Measurements from ENCODE around the gene SMURF2.

The SMURF2 gene

GRCh38 chr17:64599187-64599676 lies 62.9 kb downstream of the SMURF2 start:
- 3% methylated on average over 8 of the region's 10 CpGs for WGBS (ENCODE audit: insufficient coverage)
- Histone ChIP-seq H3K4me1 (ENCODE audit: control extremely low read depth in 1 of 4, control insufficient read depth in 4 of 4, insufficient read depth in 4 of 4, low read length in 3 of 4) (peaks cover 0 to 22% (median 16%) of the 10 kb centered on the region in 4 experiments), H3K4me3 (ENCODE audit: control insufficient read depth in 1 of 7, extremely low read depth in 1 of 7, insufficient read depth in 4 of 7, low read depth in 2 of 7, low read length in 6 of 7) (peak overlapping the region in 3 of 7 experiments; percentile 5 to 53 (median 44)), H3K9me3 (ENCODE audit: control extremely low read depth in 1 of 5, control insufficient read depth in 4 of 5, insufficient read depth in 2 of 5, low read depth in 1 of 5, low read length in 4 of 5) (no peaks in the 10 kb centered on the region), H3K27ac (ENCODE audit: insufficient read depth in 1 of 2, low read depth in 1 of 2, low read length in 2 of 2, poor library complexity in 1 of 2, severe bottlenecking in 2 of 2) (peak overlapping the region in 1 of 2 experiments; percentile 55), H3K36me3 (ENCODE audit: control insufficient read depth in 4 of 4, insufficient read depth in 4 of 4, low read length in 3 of 4) (peaks cover 0 to 7% (median 2%) of the 10 kb centered on the region in 4 experiments), H3K27me3 (replicated peaks in 2 of 5; ENCODE audit: control insufficient read depth in 4 of 5, insufficient read depth in 5 of 5, low read length in 4 of 5) (no peaks in the 10 kb centered on the region)
- DNase-seq, result peak; percentile 49 to 85 (median 70)
- POLR2A ChIA-PET, result no interaction called here
- CTCF ChIA-PET, result interaction anchor here (0.6 to 1.6 kb wide), 6 partner anchors 13 to 52 kb away, joined by 3 to 6 read pairs (median 4); no protein-coding TSS in a partner anchor

DNA sequence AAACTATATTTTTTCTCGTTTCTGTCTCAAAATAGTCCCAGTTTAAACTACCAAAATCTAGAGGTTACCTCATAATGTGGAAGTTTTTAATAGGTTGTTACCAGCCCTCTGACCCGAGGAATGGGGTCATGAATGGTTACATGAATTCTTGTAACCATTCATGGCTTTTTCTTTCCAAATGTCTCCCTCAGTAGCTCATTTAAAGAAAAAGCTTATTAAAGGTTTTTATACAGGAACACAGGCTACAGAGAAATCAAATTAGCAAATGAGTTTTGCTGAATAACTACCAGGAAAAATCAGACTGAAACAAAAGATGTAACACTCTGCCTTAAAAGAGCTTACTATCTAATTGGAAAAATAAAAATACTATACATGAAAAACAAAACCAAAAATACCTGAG lies 63.4 kb downstream of the SMURF2 start:
- DNase-seq, result no peak
- H3K4me1 ChIP-seq (ENCODE audit: control extremely low read depth in 1 of 4, control insufficient read depth in 4 of 4, insufficient read depth in 4 of 4, low read length in 3 of 4), result peaks cover 0 to 19% (median 14%) of the 10 kb centered on the region in 4 experiments
- CTCF ChIA-PET, result interaction anchor here (0.9 to 1.5 kb wide), 5 partner anchors 10 to 51 kb away, joined by 3 to 5 read pairs (median 3); no protein-coding TSS in a partner anchor
- no peaks in the 10 kb centered on the region for H3K9me3 ChIP-seq (ENCODE audit: control extremely low read depth in 1 of 5, control insufficient read depth in 4 of 5, insufficient read depth in 2 of 5, low read depth in 1 of 5, low read length in 4 of 5)
- WGBS (ENCODE audit: insufficient coverage), result no CpG with 5 or more reads among the region's 2 CpGs
- H3K27me3 ChIP-seq (replicated peaks in 2 of 5; ENCODE audit: control insufficient read depth in 4 of 5, insufficient read depth in 5 of 5, low read length in 4 of 5), result no peaks in the 10 kb centered on the region
- H3K27ac ChIP-seq (ENCODE audit: insufficient read depth in 1 of 2, low read depth in 1 of 2, low read length in 2 of 2, poor library complexity in 1 of 2, severe bottlenecking in 2 of 2), result peak overlapping the region in 1 of 2 experiments; percentile 55
- no peak overlapping the region for H3K4me3 ChIP-seq (ENCODE audit: control insufficient read depth in 1 of 7, extremely low read depth in 1 of 7, insufficient read depth in 4 of 7, low read depth in 2 of 7, low read length in 6 of 7)
- POLR2A ChIA-PET, result no interaction called here
- peaks cover 0 to 7% (median 2%) of the 10 kb centered on the region in 4 experiments for H3K36me3 ChIP-seq (ENCODE audit: control insufficient read depth in 4 of 4, insufficient read depth in 4 of 4, low read length in 3 of 4)

DNA sequence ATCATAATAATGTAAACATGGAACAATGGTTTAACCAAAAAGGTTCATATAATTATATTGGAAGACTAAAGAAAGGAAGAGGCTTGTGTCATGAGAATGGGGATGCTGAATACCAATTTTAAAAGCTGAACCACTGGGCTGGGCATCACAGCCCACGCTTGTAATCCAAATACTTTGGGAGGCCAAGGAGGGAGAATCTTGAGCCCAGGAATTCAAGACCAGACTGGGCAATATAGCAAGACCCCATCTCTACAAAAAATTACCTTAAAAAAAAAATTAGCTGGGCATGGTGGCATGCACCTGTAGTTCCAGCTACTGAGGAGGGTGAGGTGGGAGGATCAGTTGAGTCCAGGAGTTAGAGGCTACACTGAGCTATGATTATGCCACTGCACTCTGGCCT lies 65.1 kb downstream of the SMURF2 start:
- Histone ChIP-seq H3K9me3 (ENCODE audit: control extremely low read depth in 1 of 5, control insufficient read depth in 4 of 5, insufficient read depth in 2 of 5, low read depth in 1 of 5, low read length in 4 of 5) (no peaks in the 10 kb centered on the region), H3K36me3 (ENCODE audit: control insufficient read depth in 4 of 4, insufficient read depth in 4 of 4, low read length in 3 of 4) (peaks cover 0 to 16% (median 7%) of the 10 kb centered on the region in 4 experiments), H3K27me3 (replicated peaks in 2 of 5; ENCODE audit: control insufficient read depth in 4 of 5, insufficient read depth in 5 of 5, low read length in 4 of 5) (no peaks in the 10 kb centered on the region), H3K4me1 (ENCODE audit: control extremely low read depth in 1 of 4, control insufficient read depth in 4 of 4, insufficient read depth in 4 of 4, low read length in 3 of 4) (peaks cover 0 to 19% (median 13%) of the 10 kb centered on the region in 4 experiments), H3K27ac (ENCODE audit: insufficient read depth in 1 of 2, low read depth in 1 of 2, low read length in 2 of 2, poor library complexity in 1 of 2, severe bottlenecking in 2 of 2) (no peak overlapping the region), H3K4me3 (ENCODE audit: control insufficient read depth in 1 of 7, extremely low read depth in 1 of 7, insufficient read depth in 4 of 7, low read depth in 2 of 7, low read length in 6 of 7) (no peak overlapping the region)
- WGBS (ENCODE audit: insufficient coverage), result no CpG with 5 or more reads among the region's 1 CpG
- DNase-seq, result no peak
- ChIA-PET CTCF (interaction anchor here (1.2 kb wide), 1 partner anchor 13 kb away, joined by 3 read pairs; no protein-coding TSS in a partner anchor), POLR2A (no interaction called here)

- peaks cover 0 to 22% (median 10%) of the 10 kb centered on the region in 4 experiments for H3K36me3 ChIP-seq (ENCODE audit: control insufficient read depth in 4 of 4, insufficient read depth in 4 of 4, low read length in 3 of 4)
- POLR2A ChIA-PET, result no interaction called here
- no peak for DNase-seq
- WGBS (ENCODE audit: insufficient coverage), result no CpG with 5 or more reads among the region's 2 CpGs
- CTCF ChIA-PET, result no interaction called here
- peaks cover 0 to 19% (median 13%) of the 10 kb centered on the region in 4 experiments for H3K4me1 ChIP-seq (ENCODE audit: control extremely low read depth in 1 of 4, control insufficient read depth in 4 of 4, insufficient read depth in 4 of 4, low read length in 3 of 4)
- H3K27me3 ChIP-seq (replicated peaks in 2 of 5; ENCODE audit: control insufficient read depth in 4 of 5, insufficient read depth in 5 of 5, low read length in 4 of 5), result no peaks in the 10 kb centered on the region
- H3K4me3 ChIP-seq (ENCODE audit: control insufficient read depth in 1 of 7, extremely low read depth in 1 of 7, insufficient read depth in 4 of 7, low read depth in 2 of 7, low read length in 6 of 7), result no peak overlapping the region
- H3K9me3 ChIP-seq (ENCODE audit: control extremely low read depth in 1 of 5, control insufficient read depth in 4 of 5, insufficient read depth in 2 of 5, low read depth in 1 of 5, low read length in 4 of 5), result no peaks in the 10 kb centered on the region
- no peak overlapping the region for H3K27ac ChIP-seq (ENCODE audit: insufficient read depth in 1 of 2, low read depth in 1 of 2, low read length in 2 of 2, poor library complexity in 1 of 2, severe bottlenecking in 2 of 2)
These were observed 65.7 kb downstream of the SMURF2 start for GRCh38 chr17:64596439-64596838.

DNA sequence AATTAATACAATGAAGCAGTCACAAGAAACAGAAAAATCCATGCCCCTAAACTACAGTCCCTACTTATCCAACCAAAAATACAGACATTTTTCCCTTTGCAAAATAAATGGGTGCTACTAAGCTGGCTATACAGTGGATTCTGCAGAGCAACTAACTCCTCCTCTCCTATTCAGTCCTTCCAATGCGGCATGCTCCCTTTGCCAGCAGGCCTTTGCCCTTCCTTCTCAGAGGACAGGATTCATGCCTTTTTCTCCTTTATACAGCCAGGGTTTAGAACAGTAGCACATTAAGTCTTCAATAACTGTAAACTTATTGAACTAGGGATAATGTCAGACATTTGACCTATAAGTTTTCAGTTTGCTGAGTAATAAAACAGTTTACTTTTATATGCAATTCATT lies 70.2 kb downstream of the SMURF2 start:
- H3K4me1 ChIP-seq (ENCODE audit: control extremely low read depth in 1 of 4, control insufficient read depth in 4 of 4, insufficient read depth in 4 of 4, low read length in 3 of 4), result peaks cover 0 to 5% (median 0%) of the 10 kb centered on the region in 4 experiments
- no peak overlapping the region for H3K4me3 ChIP-seq (ENCODE audit: control insufficient read depth in 1 of 7, extremely low read depth in 1 of 7, insufficient read depth in 4 of 7, low read depth in 2 of 7, low read length in 6 of 7)
- no peaks in the 10 kb centered on the region for H3K9me3 ChIP-seq (ENCODE audit: control extremely low read depth in 1 of 5, control insufficient read depth in 4 of 5, insufficient read depth in 2 of 5, low read depth in 1 of 5, low read length in 4 of 5)
- ChIA-PET CTCF (interaction anchor here (1.3 to 1.8 kb wide), 3 partner anchors 13 to 56 kb away, joined by 3 to 5 read pairs (median 4); no protein-coding TSS in a partner anchor), POLR2A (no interaction called here)
- 100% methylated on average over 1 of the region's 1 CpG for WGBS (ENCODE audit: insufficient coverage)
- no peak overlapping the region for H3K27ac ChIP-seq (ENCODE audit: insufficient read depth in 1 of 2, low read depth in 1 of 2, low read length in 2 of 2, poor library complexity in 1 of 2, severe bottlenecking in 2 of 2)
- H3K27me3 ChIP-seq (replicated peaks in 2 of 5; ENCODE audit: control insufficient read depth in 4 of 5, insufficient read depth in 5 of 5, low read length in 4 of 5), result no peaks in the 10 kb centered on the region
- DNase-seq, result no peak
- H3K36me3 ChIP-seq (ENCODE audit: control insufficient read depth in 4 of 4, insufficient read depth in 4 of 4, low read length in 3 of 4), result peaks cover 5 to 26% (median 12%) of the 10 kb centered on the region in 4 experiments

- H3K27ac ChIP-seq (ENCODE audit: insufficient read depth in 1 of 2, low read depth in 1 of 2, low read length in 2 of 2, poor library complexity in 1 of 2, severe bottlenecking in 2 of 2), result no peak overlapping the region
- no peak for DNase-seq
- H3K4me1 ChIP-seq (ENCODE audit: control extremely low read depth in 1 of 4, control insufficient read depth in 4 of 4, insufficient read depth in 4 of 4, low read length in 3 of 4), result no peaks in the 10 kb centered on the region
- no CpG with 5 or more reads among the region's 2 CpGs for WGBS (ENCODE audit: insufficient coverage)
- H3K27me3 ChIP-seq (replicated peaks in 2 of 5; ENCODE audit: control insufficient read depth in 4 of 5, insufficient read depth in 5 of 5, low read length in 4 of 5), result no peaks in the 10 kb centered on the region
- peaks cover 6 to 30% (median 23%) of the 10 kb centered on the region in 4 experiments for H3K36me3 ChIP-seq (ENCODE audit: control insufficient read depth in 4 of 4, insufficient read depth in 4 of 4, low read length in 3 of 4)
- ChIA-PET POLR2A (no interaction called here), CTCF (interaction anchor here (1.2 kb wide), 1 partner anchor 64 kb away, joined by 4 read pairs; no protein-coding TSS in a partner anchor)
- no peaks in the 10 kb centered on the region for H3K9me3 ChIP-seq (ENCODE audit: control extremely low read depth in 1 of 5, control insufficient read depth in 4 of 5, insufficient read depth in 2 of 5, low read depth in 1 of 5, low read length in 4 of 5)
- no peak overlapping the region for H3K4me3 ChIP-seq (ENCODE audit: control insufficient read depth in 1 of 7, extremely low read depth in 1 of 7, insufficient read depth in 4 of 7, low read depth in 2 of 7, low read length in 6 of 7)
These were observed 77.0 kb downstream of the SMURF2 start for GRCh38 chr17:64585146-64585545.

DNA sequence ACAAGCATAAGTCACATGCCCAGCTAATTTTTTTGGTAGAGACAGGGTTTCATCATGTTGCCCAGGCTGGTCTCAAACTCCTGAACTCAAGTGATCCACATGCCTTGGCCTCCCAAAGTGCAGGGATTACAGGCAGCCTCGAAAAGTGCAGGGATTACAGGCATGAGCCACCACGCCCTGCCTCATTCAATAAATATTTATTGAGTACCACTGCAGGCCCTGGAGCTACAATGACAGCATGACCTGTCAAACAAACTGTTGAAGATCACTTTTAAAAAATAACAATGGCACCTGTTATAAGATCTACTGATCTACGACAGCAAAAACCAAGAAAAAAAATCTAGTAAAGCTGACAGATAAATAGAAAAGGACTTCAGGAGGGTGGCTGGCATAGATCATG lies 79.1 kb downstream of the SMURF2 start:
- Histone ChIP-seq H3K27ac (ENCODE audit: insufficient read depth in 1 of 2, low read depth in 1 of 2, low read length in 2 of 2, poor library complexity in 1 of 2, severe bottlenecking in 2 of 2) (no peak overlapping the region), H3K36me3 (ENCODE audit: control insufficient read depth in 4 of 4, insufficient read depth in 4 of 4, low read length in 3 of 4) (peaks cover 6 to 34% (median 24%) of the 10 kb centered on the region in 4 experiments), H3K27me3 (replicated peaks in 2 of 5; ENCODE audit: control insufficient read depth in 4 of 5, insufficient read depth in 5 of 5, low read length in 4 of 5) (no peaks in the 10 kb centered on the region), H3K4me1 (ENCODE audit: control extremely low read depth in 1 of 4, control insufficient read depth in 4 of 4, insufficient read depth in 4 of 4, low read length in 3 of 4) (no peaks in the 10 kb centered on the region), H3K4me3 (ENCODE audit: control insufficient read depth in 1 of 7, extremely low read depth in 1 of 7, insufficient read depth in 4 of 7, low read depth in 2 of 7, low read length in 6 of 7) (no peak overlapping the region), H3K9me3 (ENCODE audit: control extremely low read depth in 1 of 5, control insufficient read depth in 4 of 5, insufficient read depth in 2 of 5, low read depth in 1 of 5, low read length in 4 of 5) (no peaks in the 10 kb centered on the region)
- ChIA-PET CTCF (interaction anchor here (1.6 to 2.4 kb wide), 3 partner anchors 10 to 50 kb away, joined by 3 to 11 read pairs (median 4); no protein-coding TSS in a partner anchor), POLR2A (no interaction called here)
- WGBS (ENCODE audit: insufficient coverage), result 94% methylated on average over 2 of the region's 3 CpGs
- DNase-seq, result no peak
